ENCODE data around the gene LCN10. TPM values are rescaled to one million over a fixed set of nuclear protein-coding genes. Genes with fewer than 3 reads are reported as not detected.
A peak's percentile ranks its signal among the peaks of the same experiment; 100 is the strongest.
"Not testable (repeated sequence)": the region's sequence is repeated elsewhere in the genome, so short reads cannot be mapped to it uniquely, and the experiment has no call there.

LCN10 gene
- total RNA-seq, 1 experiment from 2014 or later = not detected

- in situ Hi-C loops (cut with HindIII; ENCODE audit: low sequenced_read_pairs) = no loop called here
- DNase-seq (ENCODE audit: low spot score) = peak; percentile 43
These were observed 31.8 kb upstream of the LCN10 start for GRCh38 chr9:136774416-136775045.

DNA sequence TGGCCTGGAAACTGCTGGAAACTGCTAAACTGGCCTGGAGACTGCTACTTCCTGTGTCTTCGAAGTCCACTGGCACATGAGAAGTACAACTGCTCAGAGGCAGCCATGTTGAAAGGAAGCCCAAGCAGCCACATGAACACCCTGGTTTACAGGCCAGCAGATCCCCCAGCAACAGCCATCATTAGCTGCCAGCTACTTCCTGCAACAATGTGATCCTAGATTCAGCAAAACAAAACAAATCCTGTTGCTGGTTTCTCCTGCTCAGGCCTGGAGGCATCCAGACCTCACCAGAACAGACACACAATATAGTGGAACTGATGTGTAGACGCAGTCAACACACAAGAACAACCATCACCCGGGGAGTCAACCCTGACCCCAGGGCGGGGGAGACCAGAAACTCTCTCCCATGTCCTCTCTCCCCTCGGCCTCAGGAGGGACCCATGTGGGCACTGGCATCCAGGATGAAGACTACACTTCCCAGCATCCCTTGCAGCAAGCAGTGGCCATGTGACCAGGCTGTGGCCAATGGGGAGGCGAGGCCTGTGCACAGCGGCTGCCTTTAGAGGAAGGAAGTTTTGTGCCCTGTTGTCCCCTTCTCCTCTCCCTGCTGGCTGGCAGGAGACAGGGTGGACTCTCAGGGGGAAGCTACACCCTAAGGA lies 30.8 kb upstream of the LCN10 start:
- in situ Hi-C loops (cut with HindIII; ENCODE audit: low sequenced_read_pairs) = no loop called here
- DNase-seq (ENCODE audit: low spot score) = peak; percentile 74

DNA sequence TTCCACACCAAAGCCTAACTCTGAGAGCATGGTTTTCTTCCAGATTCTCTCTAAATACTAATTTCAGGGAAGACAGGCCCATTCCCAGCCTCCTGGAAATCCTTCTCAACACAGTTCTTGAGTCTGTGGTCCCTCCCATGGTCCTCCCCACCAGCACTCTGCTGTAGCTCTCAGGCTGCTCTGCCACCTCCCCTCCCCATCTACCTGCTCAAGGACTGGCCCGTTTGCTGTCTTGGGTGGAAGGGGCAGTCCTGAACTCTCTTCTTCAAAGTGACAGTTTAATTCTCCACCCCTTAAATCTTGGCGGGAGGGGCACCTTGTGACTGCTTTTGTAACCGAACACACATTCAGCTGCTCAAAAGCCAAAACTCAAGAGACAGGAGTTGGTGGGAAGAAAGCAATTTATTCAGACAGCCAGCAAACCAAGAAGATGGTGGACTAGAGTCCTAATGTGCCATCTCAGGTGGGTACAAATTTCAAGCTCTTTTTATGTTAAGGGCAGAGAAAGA lies 29.2 kb upstream of the LCN10 start:
- DNase-seq (ENCODE audit: low spot score) = no peak
- in situ Hi-C loops (cut with HindIII; ENCODE audit: low sequenced_read_pairs) = no loop called here

DNA sequence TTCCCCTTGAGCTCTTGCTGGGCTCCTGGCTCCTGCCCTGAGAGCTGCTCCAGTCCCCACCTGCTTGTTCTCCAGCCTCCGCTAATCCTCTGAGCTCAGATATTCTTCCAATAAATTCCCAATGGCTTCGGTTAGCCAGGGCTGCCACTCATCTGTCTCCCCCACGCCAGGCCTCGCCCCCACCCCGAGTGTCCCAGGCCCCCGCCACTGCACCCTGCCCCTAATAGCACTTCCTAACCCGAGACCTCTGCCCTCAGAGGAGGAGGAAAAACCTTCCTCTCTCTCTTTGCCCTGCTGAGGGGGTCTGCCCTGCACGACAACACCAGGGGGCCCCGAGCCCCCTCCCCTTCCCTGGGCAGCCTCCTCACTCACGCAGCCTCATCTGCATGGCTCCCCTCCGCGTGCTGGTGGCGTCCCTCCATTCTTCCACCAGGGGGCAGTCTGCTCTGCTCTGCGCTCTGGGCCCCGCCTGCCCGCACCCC lies 27.0 kb upstream of the LCN10 start:
- in situ Hi-C loops (cut with HindIII; ENCODE audit: low sequenced_read_pairs) = no loop called here
- no peak for DNase-seq (ENCODE audit: low spot score)

DNA sequence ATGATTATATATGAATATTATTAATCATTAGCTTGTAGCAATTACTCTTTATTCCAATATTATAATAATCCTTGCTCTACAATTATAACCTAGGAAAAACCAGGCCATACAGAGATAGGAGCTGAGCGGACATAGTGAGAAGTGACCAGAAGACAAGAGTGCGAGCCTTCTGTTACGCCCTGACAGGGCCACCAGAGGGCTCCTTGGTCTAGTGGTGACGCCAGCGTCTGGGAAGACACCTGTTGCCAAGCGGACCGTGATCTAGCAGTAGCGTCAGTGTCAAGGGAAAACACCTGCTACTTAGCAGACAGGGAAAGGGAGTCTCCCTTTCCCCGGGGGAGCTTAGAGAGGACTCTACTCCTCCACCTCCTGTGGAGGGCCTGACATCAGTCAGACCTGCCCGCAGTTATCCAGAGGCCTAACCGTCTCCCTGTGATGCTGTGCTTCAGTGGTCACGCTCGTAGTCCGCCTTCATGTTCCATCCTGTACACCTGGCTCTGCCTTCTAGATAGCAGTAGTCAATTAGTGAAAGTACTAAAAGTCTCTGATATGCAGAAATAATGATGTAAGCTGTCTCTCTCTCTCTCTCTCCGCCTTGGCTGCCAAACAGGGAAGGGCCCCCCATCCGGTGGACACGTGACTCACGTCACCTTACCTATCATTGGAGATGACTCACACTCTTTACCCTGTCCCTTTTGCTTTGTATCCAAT lies 23.8 kb upstream of the LCN10 start:
- peak; percentile 85 for DNase-seq (ENCODE audit: low spot score)
- in situ Hi-C loops (cut with HindIII; ENCODE audit: low sequenced_read_pairs) = not testable (repeated sequence)

DNA sequence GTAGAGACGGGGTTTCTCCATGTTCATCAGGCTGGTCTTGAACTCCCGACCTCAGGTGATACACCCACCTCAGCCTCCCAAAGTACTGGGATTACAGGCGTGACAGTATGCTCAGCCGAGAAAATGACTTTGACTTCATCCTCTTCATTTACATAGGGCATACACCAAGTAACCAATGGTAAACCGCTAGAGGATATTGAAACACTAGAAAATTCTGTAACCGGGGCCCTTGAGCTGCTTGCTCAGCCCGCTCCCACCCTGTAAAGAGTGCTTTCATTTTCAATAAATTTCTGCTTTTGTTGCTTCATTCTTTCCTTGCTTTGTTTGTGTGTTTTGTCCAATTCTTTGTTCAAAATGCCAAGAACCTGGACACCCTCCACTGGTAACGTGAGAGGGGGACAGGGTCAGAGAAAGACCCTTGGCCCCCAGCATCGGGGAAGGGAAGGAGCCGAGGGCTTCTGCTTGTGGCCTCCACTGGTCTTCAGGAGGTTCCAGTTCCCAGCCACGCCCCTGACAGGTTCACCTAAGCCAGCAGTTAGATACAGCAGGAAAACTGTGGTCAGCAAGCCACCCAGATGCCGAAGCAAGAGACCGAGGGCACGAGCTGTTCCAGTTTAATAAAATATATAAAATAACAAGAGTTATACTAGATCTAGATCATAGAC lies 23.1 kb upstream of the LCN10 start:
- in situ Hi-C loops (cut with HindIII; ENCODE audit: low sequenced_read_pairs); DNase-seq (ENCODE audit: low spot score): not testable (repeated sequence)

- in situ Hi-C loops (cut with HindIII; ENCODE audit: low sequenced_read_pairs) = no loop called here
- DNase-seq (ENCODE audit: low spot score) = no peak
These were observed 22.3 kb upstream of the LCN10 start for GRCh38 chr9:136765041-136765440.

DNA sequence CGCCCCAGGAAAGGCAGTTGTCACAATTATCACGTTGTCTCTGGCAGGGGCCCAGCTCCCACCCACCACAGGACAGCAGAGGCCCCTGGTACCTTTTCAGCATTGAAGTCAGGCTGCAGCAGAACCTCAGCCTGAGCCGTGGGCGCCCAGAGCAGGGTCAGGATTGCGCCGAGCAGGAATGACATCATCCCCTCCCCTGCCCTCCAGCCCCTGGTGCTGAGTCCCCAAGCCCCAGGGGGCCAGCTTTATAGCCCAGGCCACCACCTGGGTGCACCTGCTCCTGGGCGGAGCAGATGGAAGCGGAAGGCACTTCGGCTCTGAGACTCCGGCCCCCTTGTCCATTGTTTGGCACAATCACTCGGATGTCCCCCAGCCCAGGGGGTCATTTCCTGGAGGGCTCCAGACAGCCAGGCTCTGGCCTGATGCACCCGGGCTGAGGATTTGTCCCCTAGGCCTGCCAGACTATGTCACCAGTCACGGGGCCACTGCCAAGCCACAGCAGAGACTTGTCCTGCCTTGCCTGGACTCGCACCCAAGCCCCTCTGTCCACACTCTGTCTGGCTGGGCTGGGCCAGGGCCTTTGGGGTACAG lies 21.7 kb upstream of the LCN10 start, which contains the start of gene LCN15:
Gene LCN15 (minus strand): TSS at position 218 of the 591 bp plus-strand sequence. CDS start 30 bp downstream, at position 188.
- in situ Hi-C loops (cut with HindIII; ENCODE audit: low sequenced_read_pairs) = no loop called here
- DNase-seq (ENCODE audit: low spot score) = no peak

GRCh38 chr9:136763649-136764035 lies 20.9 kb upstream of the LCN10 start:
- in situ Hi-C loops (cut with HindIII; ENCODE audit: low sequenced_read_pairs) = no loop called here

DNA sequence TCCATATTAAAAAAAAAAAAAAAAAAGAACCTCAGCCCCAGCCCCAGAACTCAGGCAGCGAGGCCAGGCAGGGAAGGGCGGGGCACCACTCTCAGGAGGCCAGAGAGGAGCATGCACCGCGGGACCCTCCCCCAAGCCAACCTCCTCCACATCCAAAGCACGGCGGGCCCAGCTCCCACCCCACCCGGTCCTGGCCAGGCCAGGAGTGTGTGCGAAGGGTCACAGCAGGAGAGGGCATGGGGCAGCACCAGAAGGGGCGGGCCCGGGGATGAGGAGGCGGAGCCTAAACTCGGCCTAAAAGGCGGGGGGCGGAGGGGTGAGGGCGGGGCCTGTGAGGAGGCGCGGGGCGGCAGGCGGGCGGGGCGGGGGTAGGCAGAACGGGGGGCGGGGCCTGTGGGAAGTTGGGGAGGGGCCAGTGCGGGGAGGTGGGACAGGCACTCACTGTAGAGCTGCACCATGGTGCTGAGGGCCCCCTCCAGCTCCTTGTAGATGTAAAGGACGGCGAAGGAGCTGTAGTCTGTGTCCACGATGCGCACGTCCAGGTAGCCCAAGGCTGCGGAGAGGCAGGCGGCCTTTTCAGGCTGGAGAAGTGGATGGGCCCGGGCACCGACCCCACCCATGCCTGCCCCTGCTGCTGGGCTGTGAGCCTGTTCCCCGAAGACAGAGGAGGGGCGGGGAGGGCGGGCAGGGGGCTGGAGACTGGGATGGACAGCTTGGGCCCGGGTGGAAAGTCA lies 20.3 kb upstream of the LCN10 start:
- in situ Hi-C loops (cut with HindIII; ENCODE audit: low sequenced_read_pairs) = no loop called here
- DNase-seq (ENCODE audit: low spot score) = peak; percentile 30

More at GRCh38 chr9:136763649-136764035, 20.9 kb upstream of the LCN10 start:
- DNase-seq (ENCODE audit: low spot score) = no peak

GRCh38 chr9:136762221-136762691 lies 19.5 kb upstream of the LCN10 start:
- in situ Hi-C loops (cut with HindIII; ENCODE audit: low sequenced_read_pairs) = no loop called here
- no peak for DNase-seq (ENCODE audit: low spot score)

DNA sequence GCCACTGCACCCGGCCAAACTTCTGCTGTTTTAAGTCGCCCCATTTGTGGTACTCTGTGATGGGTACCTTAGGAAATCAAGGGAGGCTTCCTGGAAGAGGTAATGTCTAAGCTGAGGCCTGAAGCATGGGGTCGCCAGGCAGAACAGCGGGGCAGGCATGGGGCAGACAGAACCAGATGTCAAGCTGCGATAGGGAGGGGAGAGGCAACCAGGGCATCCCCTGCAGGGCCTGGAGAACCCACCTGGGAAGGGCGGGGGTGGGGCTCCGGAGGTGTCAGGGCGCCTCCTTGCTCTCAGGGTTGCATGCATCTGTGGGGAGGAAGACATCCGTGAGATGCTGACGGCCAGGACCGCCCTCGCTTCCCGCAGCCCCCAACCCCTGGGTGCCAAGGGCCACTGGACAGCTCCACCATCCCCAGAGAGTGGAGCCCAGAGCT lies 18.8 kb upstream of the LCN10 start:
- in situ Hi-C loops (cut with HindIII; ENCODE audit: low sequenced_read_pairs) = no loop called here
- no peak for DNase-seq (ENCODE audit: low spot score)

DNA sequence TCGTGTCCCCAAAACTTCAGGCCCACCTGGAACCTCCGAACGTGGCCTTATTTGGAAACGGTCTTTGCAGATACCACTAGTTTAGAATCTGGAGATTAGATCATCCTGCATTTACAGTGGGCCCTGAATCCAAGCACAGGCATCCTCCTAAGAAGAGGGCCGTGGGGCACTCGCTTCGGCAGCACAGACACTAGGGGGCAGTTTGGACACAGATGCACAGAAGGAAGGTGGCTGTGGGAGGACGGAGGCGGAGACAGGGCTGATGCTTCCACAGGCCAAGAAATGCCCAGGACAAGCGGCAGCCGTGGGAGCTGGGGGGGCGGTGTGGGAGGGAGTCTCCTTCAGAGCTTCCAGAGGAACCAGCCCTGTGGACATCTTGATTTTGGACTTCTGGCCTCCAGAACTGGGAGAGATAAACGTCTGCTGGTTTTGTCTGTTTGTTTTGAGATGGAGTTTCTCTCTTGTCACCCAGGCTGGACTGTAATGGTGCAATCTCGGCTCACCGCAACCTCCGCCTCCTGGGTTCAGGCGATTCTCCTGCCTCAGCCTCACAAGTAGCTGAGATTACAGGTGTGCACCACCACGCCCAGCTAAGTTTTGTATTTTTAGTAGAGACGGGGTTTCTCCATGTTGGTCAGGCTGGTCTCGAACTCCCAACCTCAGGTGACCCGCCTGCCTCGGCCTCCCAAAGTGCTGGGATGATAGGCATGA lies 18.2 kb upstream of the LCN10 start:
- in situ Hi-C loops (cut with HindIII; ENCODE audit: low sequenced_read_pairs) = not testable (repeated sequence)
- peak; percentile 91 for DNase-seq (ENCODE audit: low spot score)

DNA sequence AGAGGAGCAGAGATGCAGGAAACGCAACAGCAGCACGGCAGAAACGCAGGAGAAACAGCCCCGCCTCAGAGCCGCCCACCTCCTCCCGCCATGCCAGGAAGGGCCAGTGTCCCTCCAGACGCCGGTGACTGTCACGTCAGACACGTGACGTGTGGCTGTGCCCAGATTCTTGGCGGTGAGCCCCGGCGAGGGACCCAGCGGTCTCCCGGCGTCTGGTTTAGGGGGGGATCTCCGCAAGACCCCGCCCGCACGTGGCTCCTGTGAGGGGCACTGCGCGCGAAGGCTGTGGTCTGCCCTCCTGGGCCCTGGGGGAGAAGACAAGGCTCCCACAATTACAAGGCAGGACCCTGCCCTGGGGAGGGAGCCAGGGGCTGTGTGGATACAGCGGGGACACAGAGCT lies 17.7 kb upstream of the LCN10 start:
- in situ Hi-C loops (cut with HindIII; ENCODE audit: low sequenced_read_pairs) = no loop called here
- DNase-seq (ENCODE audit: low spot score) = no peak

GRCh38 chr9:136759436-136760325 lies 16.9 kb upstream of the LCN10 start:
- in situ Hi-C loops (cut with HindIII; ENCODE audit: low sequenced_read_pairs) = no loop called here

GRCh38 chr9:136759001-136759400 lies 16.3 kb upstream of the LCN10 start:
- in situ Hi-C loops (cut with HindIII; ENCODE audit: low sequenced_read_pairs) = no loop called here
- no peak for DNase-seq (ENCODE audit: low spot score)

More at GRCh38 chr9:136759436-136760325, 16.9 kb upstream of the LCN10 start:
- DNase-seq (ENCODE audit: low spot score) = no peak

GRCh38 chr9:136757751-136758140 lies 15.0 kb upstream of the LCN10 start:
- in situ Hi-C loops (cut with HindIII; ENCODE audit: low sequenced_read_pairs) = no loop called here
- no peak for DNase-seq (ENCODE audit: low spot score)
